NCI-H1417 (cell line): ENCODE results near the gene MCRS1.

Source experiments
- DNase-seq, 3 experiments: peaks; one replicate each; lab custom pipeline; 2025; lab: John Stamatoyannopoulos, UW

MCRS1 gene

GRCh38 chr12:49555631-49556390, 12.1 kb downstream of the MCRS1 start:
- DNase-seq = no peak

- DNase-seq = no peak
These were observed 13.7 kb downstream of the MCRS1 start for GRCh38 chr12:49554266-49554665.

- DNase-seq = peak; percentile 30 to 91 (median 73)
These were observed 14.3 kb downstream of the MCRS1 start for GRCh38 chr12:49553512-49554088.

- no peak for DNase-seq
These were observed 15.0 kb downstream of the MCRS1 start for GRCh38 chr12:49552899-49553298.

- DNase-seq = peak in 1 of 3 experiments; percentile 31
These were observed 15.5 kb downstream of the MCRS1 start for GRCh38 chr12:49552425-49552824.

GRCh38 chr12:49552014-49552413, 15.9 kb downstream of the MCRS1 start:
- no peak for DNase-seq

GRCh38 chr12:49550693-49551252, 17.2 kb downstream of the MCRS1 start:
- DNase-seq = peak in 2 of 3 experiments; percentile 18 to 45

- DNase-seq = peak; percentile 91 to 96 (median 91)
These were observed 17.9 kb downstream of the MCRS1 start for GRCh38 chr12:49549735-49550692.

GRCh38 chr12:49548822-49549648, 18.9 kb downstream of the MCRS1 start:
- DNase-seq = peak in 2 of 3 experiments; percentile 81 to 89

GRCh38 chr12:49548481-49548821, 19.5 kb downstream of the MCRS1 start:
- peak in 1 of 3 experiments; percentile 63 for DNase-seq

- no peak for DNase-seq
These were observed 20.8 kb downstream of the MCRS1 start for GRCh38 chr12:49547090-49547690.

- DNase-seq = no peak
These were observed 21.5 kb downstream of the MCRS1 start for GRCh38 chr12:49546481-49546880.

- DNase-seq = no peak
These were observed 22.1 kb downstream of the MCRS1 start for GRCh38 chr12:49545815-49546214.

- DNase-seq = no peak
These were observed 23.8 kb downstream of the MCRS1 start for GRCh38 chr12:49543914-49544815.

GRCh38 chr12:49543221-49543913, 24.6 kb downstream of the MCRS1 start:
- DNase-seq = no peak

GRCh38 chr12:49542592-49543160, 25.3 kb downstream of the MCRS1 start:
- DNase-seq = no peak

- DNase-seq = no peak
These were observed 25.9 kb downstream of the MCRS1 start for GRCh38 chr12:49541911-49542505.

GRCh38 chr12:49541140-49541861, 26.6 kb downstream of the MCRS1 start:
- no peak for DNase-seq
